HG02840 (cell line): ENCODE measurements around the gene SUV39H1.
A peak's percentile ranks its signal among the peaks of the same experiment; 100 is the strongest.
"Not testable (repeated sequence)": the region's sequence is repeated elsewhere in the genome, so short reads cannot be mapped to it uniquely, and the experiment has no call there.

Source experiments
- ATAC-seq: cut with Tn5 transposase; IDR thresholded peaks from one replicate; pipeline ENCODE4 v1.9.1; 2021; ENCODE audit warnings: mild to moderate bottlenecking, moderate library complexity, moderate number of reproducible peaks; ENCODE audit not compliant: unreplicated experiment, low FRiP score

SUV39H1 gene

GRCh38 chrX:48685416-48685815, 11.1 kb upstream of the SUV39H1 start:
- no peak for ATAC-seq

- no peak for ATAC-seq
Observed at GRCh38 chrX:48688531-48689150, 7.9 kb upstream of the SUV39H1 start.

- ATAC-seq: no peak
Observed at GRCh38 chrX:48689208-48689920, 7.2 kb upstream of the SUV39H1 start.

- ATAC-seq: not testable (repeated sequence)
Observed at GRCh38 chrX:48691746-48692145, 4.8 kb upstream of the SUV39H1 start.

- ATAC-seq: no peak
Observed at GRCh38 chrX:48694776-48695533, 1.6 kb upstream of the SUV39H1 start.

- no peak for ATAC-seq
Observed at GRCh38 chrX:48695534-48695896, 1.0 kb upstream of the SUV39H1 start.

- ATAC-seq: peak; percentile 21
Observed at GRCh38 chrX:48695925-48696300, 621 bp upstream of the SUV39H1 start.

- ATAC-seq: peak; percentile 27
Observed at GRCh38 chrX:48696909-48697727, 584 bp downstream of the SUV39H1 start.

GRCh38 chrX:48698306-48698705, 1.8 kb downstream of the SUV39H1 start:
- no peak for ATAC-seq

- ATAC-seq: no peak
Observed at GRCh38 chrX:48700246-48700645, 3.7 kb downstream of the SUV39H1 start.

- ATAC-seq: no peak
Observed at GRCh38 chrX:48700951-48701653, 4.6 kb downstream of the SUV39H1 start.

GRCh38 chrX:48702032-48702431, 5.5 kb downstream of the SUV39H1 start:
- no peak for ATAC-seq

GRCh38 chrX:48702716-48703115, 6.2 kb downstream of the SUV39H1 start:
- no peak for ATAC-seq

- no peak for ATAC-seq
Observed at GRCh38 chrX:48703228-48703627, 6.7 kb downstream of the SUV39H1 start.

- ATAC-seq: no peak
Observed at GRCh38 chrX:48703642-48704481, 7.3 kb downstream of the SUV39H1 start.

GRCh38 chrX:48705871-48706270, 9.3 kb downstream of the SUV39H1 start:
- ATAC-seq: no peak

- no peak for ATAC-seq
Observed at GRCh38 chrX:48709522-48710112, 13.1 kb downstream of the SUV39H1 start.

GRCh38 chrX:48711162-48711928, 14.8 kb downstream of the SUV39H1 start:
- no peak for ATAC-seq
